ENCODE data around the gene FGF18. TPM values are rescaled to one million over a fixed set of nuclear protein-coding genes. Genes with fewer than 3 reads are reported as not detected.

FGF18 gene
- total RNA-seq, 4 donors from 2014 or later: 1.4 to 3.0 TPM; not detected in 2

GRCh38 chr5:171462136-171462927, 42.9 kb downstream of the FGF18 start:
- intact Hi-C loops (cut with DNase I; ENCODE audit: low total_unique reads): no loop called here
- no peaks in the 10 kb centered on the region for H3K4me1 ChIP-seq
- H3K27me3 ChIP-seq: no peaks in the 10 kb centered on the region
- no peak overlapping the region for H3K4me3 ChIP-seq
- H3K36me3 ChIP-seq: no peaks in the 10 kb centered on the region
- no peak for DNase-seq
- H3K9me3 ChIP-seq: no peaks in the 10 kb centered on the region
- TF ChIP-seq POLR2A (IDR thresholded peaks at IDR 0.05) (no peak), CTCF (IDR thresholded peaks at IDR 0.05) (no peak)
- no peak overlapping the region for H3K27ac ChIP-seq

- no peaks in the 10 kb centered on the region for H3K27me3 ChIP-seq
- TF ChIP-seq POLR2A (IDR thresholded peaks at IDR 0.05) (no peak), CTCF (IDR thresholded peaks at IDR 0.05) (no peak)
- H3K27ac ChIP-seq: no peak overlapping the region
- H3K4me1 ChIP-seq: no peaks in the 10 kb centered on the region
- no peak overlapping the region for H3K4me3 ChIP-seq
- intact Hi-C loops (cut with DNase I; ENCODE audit: low total_unique reads): no loop called here
- no peak for DNase-seq
- H3K36me3 ChIP-seq: no peaks in the 10 kb centered on the region
- H3K9me3 ChIP-seq: no peaks in the 10 kb centered on the region
Observed at GRCh38 chr5:171462928-171463861, 43.7 kb downstream of the FGF18 start.

GRCh38 chr5:171463862-171464229, 44.4 kb downstream of the FGF18 start:
- no peaks in the 10 kb centered on the region for H3K4me1 ChIP-seq
- DNase-seq: no peak
- no peaks in the 10 kb centered on the region for H3K36me3 ChIP-seq
- H3K27ac ChIP-seq: no peak overlapping the region
- no peak overlapping the region for H3K4me3 ChIP-seq
- no peaks in the 10 kb centered on the region for H3K27me3 ChIP-seq
- TF ChIP-seq CTCF (IDR thresholded peaks at IDR 0.05) (no peak), POLR2A (IDR thresholded peaks at IDR 0.05) (no peak)
- no peaks in the 10 kb centered on the region for H3K9me3 ChIP-seq
- intact Hi-C loops (cut with DNase I; ENCODE audit: low total_unique reads): no loop called here

GRCh38 chr5:171464829-171465228, 45.4 kb downstream of the FGF18 start:
- intact Hi-C loops (cut with DNase I; ENCODE audit: low total_unique reads): no loop called here
- Histone ChIP-seq H3K4me3 (no peak overlapping the region), H3K36me3 (no peaks in the 10 kb centered on the region), H3K4me1 (no peaks in the 10 kb centered on the region), H3K27ac (no peak overlapping the region), H3K27me3 (no peaks in the 10 kb centered on the region), H3K9me3 (no peaks in the 10 kb centered on the region)
- DNase-seq: no peak
- TF ChIP-seq POLR2A (IDR thresholded peaks at IDR 0.05) (no peak), CTCF (IDR thresholded peaks at IDR 0.05) (no peak)

- DNase-seq: no peak
- Histone ChIP-seq H3K4me3 (no peak overlapping the region), H3K36me3 (no peaks in the 10 kb centered on the region), H3K4me1 (no peaks in the 10 kb centered on the region), H3K27ac (no peak overlapping the region), H3K27me3 (no peaks in the 10 kb centered on the region), H3K9me3 (no peaks in the 10 kb centered on the region)
- intact Hi-C loops (cut with DNase I; ENCODE audit: low total_unique reads): no loop called here
- TF ChIP-seq CTCF (IDR thresholded peaks at IDR 0.05): no peak
- TF ChIP-seq POLR2A (IDR thresholded peaks at IDR 0.05): no peak
Observed at GRCh38 chr5:171467107-171467506, 47.7 kb downstream of the FGF18 start.

All from uterus (tissue), 4 donors.